GM12892 (cell line): ENCODE measurements around the gene CAD.

Experiments
- POLR2A ChIP-seq: IDR thresholded peaks from 2 replicates; pipeline ENCODE4 v1.6.1; 2011; ENCODE audit warnings: low read depth, low read length, control low read depth
- POLR2AphosphoS5 ChIP-seq: IDR thresholded peaks from 2 replicates; pipeline ENCODE4 v1.6.1; 2011; ENCODE audit warnings: low read depth, low read length, control low read depth
- TAF1 ChIP-seq: IDR thresholded peaks from 2 replicates; pipeline ENCODE4 v1.6.1; 2011; ENCODE audit warnings: low read depth, mild to moderate bottlenecking, control low read depth, low read length, borderline replicate concordance

- TF ChIP-seq TAF1 (no peak), POLR2AphosphoS5 (no peak), POLR2A (no peak)
These were observed 19.5 kb downstream of the CAD start for GRCh38 chr2:27236626-27237025.
